SK-N-SH treated with all-trans-retinoic acid at 6 μM for 48 hours (cell line): ENCODE data around the gene ST6GALNAC3.

Experiments
- ATAC-seq: fragments of 200-7000 bp; cut with Tn5 transposase; 3 replicates; pipeline ENCODE4 v1.9.1; 2020; ENCODE audit warnings: mild to moderate bottlenecking, moderate library complexity
- ARNTL ChIP-seq: fragments of 450-650 bp; formaldehyde crosslinking; IDR thresholded peaks from 2 replicates; pipeline ENCODE4 v1.5.0; 2020; ENCODE audit warnings: low read depth, mild to moderate bottlenecking, moderate library complexity, borderline replicate concordance
- BACH2 ChIP-seq: fragments of 250-450 bp; sonication (Bioruptor Pico); IDR thresholded peaks from 2 replicates; pipeline ENCODE4 v1.9.0; 2021; ENCODE audit warnings: mild to moderate bottlenecking, borderline replicate concordance
- CSDC2 ChIP-seq: fragments of 250-450 bp; sonication (Bioruptor Pico); IDR thresholded peaks from 2 replicates; pipeline ENCODE4 v1.5.0; 2020; ENCODE audit warnings: mild to moderate bottlenecking, moderate library complexity
- ESRRG ChIP-seq: fragments of 250-450 bp; sonication (Bioruptor Pico); IDR thresholded peaks from 2 replicates; pipeline ENCODE4 v1.6.1; 2021; ENCODE audit warnings: mild to moderate bottlenecking
- GLIS3 ChIP-seq: fragments of 250-450 bp; sonication (Bioruptor Pico); IDR thresholded peaks from 2 replicates; pipeline ENCODE4 v1.5.0; 2020; ENCODE audit warnings: mild to moderate bottlenecking, moderate library complexity
- ISL1 ChIP-seq: fragments of 250-450 bp; sonication (Bioruptor Pico); IDR thresholded peaks from 2 replicates; pipeline ENCODE4 v2.1.2; 2022; ENCODE audit warnings: mild to moderate bottlenecking, moderate library complexity
- OSR1 ChIP-seq: fragments of 250-450 bp; sonication (Bioruptor Pico); IDR thresholded peaks from 2 replicates; pipeline ENCODE4 v1.8.0; 2022; ENCODE audit warnings: moderate library complexity, mild to moderate bottlenecking, inconsistent platforms
- POU6F1 ChIP-seq: fragments of 250-450 bp; sonication (Bioruptor Pico); IDR thresholded peaks from 2 replicates; pipeline ENCODE4 v1.8.0; 2021; ENCODE audit warnings: low read depth, mild to moderate bottlenecking, moderate library complexity, borderline replicate concordance
- PPARA ChIP-seq: fragments of 250-450 bp; sonication (Bioruptor Pico); IDR thresholded peaks from 2 replicates; pipeline ENCODE4 v1.5.0; 2020; ENCODE audit warnings: mild to moderate bottlenecking, borderline replicate concordance
- RARB ChIP-seq: fragments of 250-450 bp; sonication (Bioruptor Pico); IDR thresholded peaks from 2 replicates; pipeline ENCODE4 v1.8.0; 2021; ENCODE audit warnings: mild to moderate bottlenecking, moderate library complexity
- SNAI2 ChIP-seq: fragments of 250-450 bp; sonication (Bioruptor Pico); IDR thresholded peaks from 2 replicates; pipeline ENCODE4 v1.5.0; 2020; ENCODE audit warnings: mild to moderate bottlenecking, moderate library complexity
- TCF4 ChIP-seq: fragments of 250-450 bp; sonication (Bioruptor Pico); IDR thresholded peaks from 2 replicates; pipeline ENCODE4 v1.8.0; 2021; ENCODE audit warnings: mild to moderate bottlenecking, moderate library complexity, borderline replicate concordance
- TOX ChIP-seq: fragments of 250-450 bp; sonication (Bioruptor Pico); IDR thresholded peaks from 2 replicates; pipeline ENCODE4 v1.8.0; 2021; ENCODE audit warnings: mild to moderate bottlenecking, moderate library complexity, borderline replicate concordance
- TSHZ2 ChIP-seq: fragments of 250-450 bp; sonication (Bioruptor Pico); IDR thresholded peaks from 2 replicates; pipeline ENCODE4 v1.5.0; 2020; ENCODE audit warnings: mild to moderate bottlenecking, moderate library complexity
- ZC3H10 ChIP-seq: fragments of 250-450 bp; sonication (Bioruptor Pico); IDR thresholded peaks from 2 replicates; pipeline ENCODE4 v1.5.1; 2021; ENCODE audit warnings: mild to moderate bottlenecking, moderate library complexity
- ZFP30 ChIP-seq: fragments of 450-650 bp; formaldehyde crosslinking; IDR thresholded peaks from 2 replicates; pipeline ENCODE4 v1.5.0; 2022; ENCODE audit warnings: mild to moderate bottlenecking, moderate library complexity
- ZNF565 ChIP-seq: fragments of 450-650 bp; formaldehyde crosslinking; conservative IDR thresholded peaks from 2 replicates; pipeline ENCODE4 v1.5.0; 2020; ENCODE audit warnings: low read depth, mild to moderate bottlenecking, moderate library complexity
- ZNF70 ChIP-seq: fragments of 450-650 bp; formaldehyde crosslinking; IDR thresholded peaks from 2 replicates; pipeline ENCODE4 v1.5.0; 2020; ENCODE audit warnings: mild to moderate bottlenecking, moderate library complexity
- ZNF8 ChIP-seq: fragments of 450-650 bp; formaldehyde crosslinking; IDR thresholded peaks from 2 replicates; pipeline ENCODE4 v1.5.0; 2020; ENCODE audit warnings: mild to moderate bottlenecking, moderate library complexity
- TF ChIP-seq, protein P1 (sequence below): fragments of 250-450 bp; sonication (Bioruptor Pico); IDR thresholded peaks from 2 replicates; pipeline ENCODE4 v1.8.0; 2020; ENCODE audit warnings: mild to moderate bottlenecking, moderate library complexity, borderline replicate concordance
- TF ChIP-seq, protein P2 (sequence below): fragments of 250-450 bp; sonication (Bioruptor Pico); IDR thresholded peaks from 2 replicates; pipeline ENCODE4 v1.5.1; 2020; ENCODE audit warnings: low read depth, mild to moderate bottlenecking, moderate library complexity
- TF ChIP-seq, protein P3 (sequence below): fragments of 250-450 bp; sonication (Bioruptor Pico); IDR thresholded peaks from 2 replicates; pipeline ENCODE4 v1.5.1; 2021; ENCODE audit warnings: mild to moderate bottlenecking, moderate library complexity

The ST6GALNAC3 gene

GRCh38 chr1:76627498-76627897 lies 553.0 kb downstream of the ST6GALNAC3 start:
- no peak for ATAC-seq

DNA sequence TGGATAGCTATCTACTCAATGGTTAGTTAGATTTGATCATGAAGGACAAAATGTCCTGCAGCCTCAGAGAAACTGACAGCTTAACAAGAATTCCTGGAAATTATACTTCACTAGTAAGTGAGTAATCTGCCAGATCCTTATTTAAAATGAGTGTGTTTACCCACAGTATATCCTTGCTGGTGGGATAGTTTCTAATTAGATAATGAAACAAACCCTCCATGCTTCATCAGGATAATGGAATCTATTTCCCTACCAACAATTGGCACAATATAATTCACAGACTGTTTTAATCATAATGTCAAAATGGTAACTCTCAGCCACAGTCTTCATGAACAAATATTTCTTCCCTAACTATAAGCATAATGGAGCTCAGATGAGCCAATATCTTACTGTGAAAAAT lies 553.4 kb downstream of the ST6GALNAC3 start:
- no peak for ATAC-seq

More at GRCh38 chr1:76627498-76627897, 553.0 kb downstream of the ST6GALNAC3 start:
- TF ChIP-seq ZNF70 (CRISPR knock-in tag): no peak
- no peak for TF ChIP-seq BACH2
- no peak for TF ChIP-seq ARNTL (CRISPR knock-in tag)
- TF ChIP-seq TCF4 (CRISPR knock-in tag): no peak
- TF ChIP-seq, protein P1, sequence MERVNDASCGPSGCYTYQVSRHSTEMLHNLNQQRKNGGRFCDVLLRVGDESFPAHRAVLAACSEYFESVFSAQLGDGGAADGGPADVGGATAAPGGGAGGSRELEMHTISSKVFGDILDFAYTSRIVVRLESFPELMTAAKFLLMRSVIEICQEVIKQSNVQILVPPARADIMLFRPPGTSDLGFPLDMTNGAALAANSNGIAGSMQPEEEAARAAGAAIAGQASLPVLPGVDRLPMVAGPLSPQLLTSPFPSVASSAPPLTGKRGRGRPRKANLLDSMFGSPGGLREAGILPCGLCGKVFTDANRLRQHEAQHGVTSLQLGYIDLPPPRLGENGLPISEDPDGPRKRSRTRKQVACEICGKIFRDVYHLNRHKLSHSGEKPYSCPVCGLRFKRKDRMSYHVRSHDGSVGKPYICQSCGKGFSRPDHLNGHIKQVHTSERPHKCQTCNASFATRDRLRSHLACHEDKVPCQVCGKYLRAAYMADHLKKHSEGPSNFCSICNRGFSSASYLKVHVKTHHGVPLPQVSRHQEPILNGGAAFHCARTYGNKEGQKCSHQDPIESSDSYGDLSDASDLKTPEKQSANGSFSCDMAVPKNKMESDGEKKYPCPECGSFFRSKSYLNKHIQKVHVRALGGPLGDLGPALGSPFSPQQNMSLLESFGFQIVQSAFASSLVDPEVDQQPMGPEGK: no peak
- TF ChIP-seq CSDC2: no peak

DNA sequence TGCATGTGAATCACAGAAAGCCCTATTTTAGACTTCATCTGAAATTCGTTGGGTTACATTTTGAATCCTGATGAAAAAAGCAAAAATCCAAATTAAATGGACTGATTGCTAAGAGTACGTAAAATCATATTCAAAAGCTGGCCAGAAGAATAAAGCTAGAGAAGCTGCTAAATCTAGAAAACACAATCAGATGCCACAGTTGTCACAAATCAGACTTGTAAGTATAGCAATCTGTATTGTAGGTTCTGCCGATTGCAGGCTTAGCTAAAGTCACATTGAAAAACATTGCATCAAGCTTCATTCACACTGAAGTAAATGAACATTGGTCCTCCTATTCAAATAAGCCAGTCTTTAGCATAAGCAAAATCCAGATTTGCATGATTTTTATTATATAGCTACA lies 557.6 kb downstream of the ST6GALNAC3 start:
- TF ChIP-seq ARNTL (CRISPR knock-in tag): no peak
- no peak for TF ChIP-seq ISL1 (CRISPR knock-in tag)
- TF ChIP-seq TCF4 (CRISPR knock-in tag): no peak
- TF ChIP-seq TSHZ2 (CRISPR knock-in tag): no peak
- TF ChIP-seq ZNF565 (CRISPR knock-in tag): no peak
- no peak for TF ChIP-seq BACH2
- no peak for TF ChIP-seq RARB (CRISPR knock-in tag)
- no peak for TF ChIP-seq ZNF70 (CRISPR knock-in tag)
- TF ChIP-seq ZC3H10: no peak
- no peak for TF ChIP-seq PPARA (CRISPR knock-in tag)
- TF ChIP-seq, protein P1: no peak
- ATAC-seq: no peak

More for the DNA sequence above, 553.4 kb downstream of the ST6GALNAC3 start:
- TF ChIP-seq ISL1 (CRISPR knock-in tag) (0 out of 2 replicates have a peak, but pooled peaks have one; percentile 14), TCF4 (CRISPR knock-in tag) (no peak)
- TF ChIP-seq, all 23 proteins: peak for 1

- no peak for ATAC-seq
- no peak for TF ChIP-seq SNAI2
Measured at GRCh38 chr1:76635784-76636183, 561.2 kb downstream of the ST6GALNAC3 start.

GRCh38 chr1:76639181-76639580 lies 564.6 kb downstream of the ST6GALNAC3 start:
- no peak for ATAC-seq
- TF ChIP-seq, protein P2, sequence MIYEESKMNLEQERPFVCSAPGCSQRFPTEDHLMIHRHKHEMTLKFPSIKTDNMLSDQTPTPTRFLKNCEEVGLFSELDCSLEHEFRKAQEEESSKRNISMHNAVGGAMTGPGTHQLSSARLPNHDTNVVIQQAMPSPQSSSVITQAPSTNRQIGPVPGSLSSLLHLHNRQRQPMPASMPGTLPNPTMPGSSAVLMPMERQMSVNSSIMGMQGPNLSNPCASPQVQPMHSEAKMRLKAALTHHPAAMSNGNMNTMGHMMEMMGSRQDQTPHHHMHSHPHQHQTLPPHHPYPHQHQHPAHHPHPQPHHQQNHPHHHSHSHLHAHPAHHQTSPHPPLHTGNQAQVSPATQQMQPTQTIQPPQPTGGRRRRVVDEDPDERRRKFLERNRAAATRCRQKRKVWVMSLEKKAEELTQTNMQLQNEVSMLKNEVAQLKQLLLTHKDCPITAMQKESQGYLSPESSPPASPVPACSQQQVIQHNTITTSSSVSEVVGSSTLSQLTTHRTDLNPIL (CRISPR knock-in tag): no peak
- TF ChIP-seq PPARA (CRISPR knock-in tag) (no peak), RARB (CRISPR knock-in tag) (no peak), GLIS3 (CRISPR knock-in tag) (no peak), POU6F1 (CRISPR knock-in tag) (no peak), ZC3H10 (no peak), ZNF70 (CRISPR knock-in tag) (no peak), BACH2 (no peak), ISL1 (CRISPR knock-in tag) (no peak), OSR1 (no peak), ZNF8 (CRISPR knock-in tag) (no peak), ESRRG (CRISPR knock-in tag) (no peak), TOX (CRISPR knock-in tag) (no peak), ZFP30 (CRISPR knock-in tag) (no peak)
- TF ChIP-seq, protein P1: no peak
- TF ChIP-seq, protein P3, sequence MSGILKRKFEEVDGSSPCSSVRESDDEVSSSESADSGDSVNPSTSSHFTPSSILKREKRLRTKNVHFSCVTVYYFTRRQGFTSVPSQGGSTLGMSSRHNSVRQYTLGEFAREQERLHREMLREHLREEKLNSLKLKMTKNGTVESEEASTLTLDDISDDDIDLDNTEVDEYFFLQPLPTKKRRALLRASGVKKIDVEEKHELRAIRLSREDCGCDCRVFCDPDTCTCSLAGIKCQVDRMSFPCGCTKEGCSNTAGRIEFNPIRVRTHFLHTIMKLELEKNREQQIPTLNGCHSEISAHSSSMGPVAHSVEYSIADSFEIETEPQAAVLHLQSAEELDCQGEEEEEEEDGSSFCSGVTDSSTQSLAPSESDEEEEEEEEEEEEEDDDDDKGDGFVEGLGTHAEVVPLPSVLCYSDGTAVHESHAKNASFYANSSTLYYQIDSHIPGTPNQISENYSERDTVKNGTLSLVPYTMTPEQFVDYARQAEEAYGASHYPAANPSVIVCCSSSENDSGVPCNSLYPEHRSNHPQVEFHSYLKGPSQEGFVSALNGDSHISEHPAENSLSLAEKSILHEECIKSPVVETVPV (CRISPR knock-in tag): no peak
